T-helper 9 cell (primary cell): ENCODE data around the gene SCMH1.
"Not testable (repeated sequence)": the region's sequence is repeated elsewhere in the genome, so short reads cannot be mapped to it uniquely, and the experiment has no call there.

Experiments used
- DNase-seq: peaks from one replicate; pipeline ENCODE4 v3.0.0-alpha.2; 2020
- total RNA-seq, 2 donors: gene quantifications; one replicate each; lab custom pipeline; 2026; lab: John Stamatoyannopoulos, UW

Gene SCMH1
- 26.5 to 38.4 reads per million in 2 donors for total RNA-seq

DNA sequence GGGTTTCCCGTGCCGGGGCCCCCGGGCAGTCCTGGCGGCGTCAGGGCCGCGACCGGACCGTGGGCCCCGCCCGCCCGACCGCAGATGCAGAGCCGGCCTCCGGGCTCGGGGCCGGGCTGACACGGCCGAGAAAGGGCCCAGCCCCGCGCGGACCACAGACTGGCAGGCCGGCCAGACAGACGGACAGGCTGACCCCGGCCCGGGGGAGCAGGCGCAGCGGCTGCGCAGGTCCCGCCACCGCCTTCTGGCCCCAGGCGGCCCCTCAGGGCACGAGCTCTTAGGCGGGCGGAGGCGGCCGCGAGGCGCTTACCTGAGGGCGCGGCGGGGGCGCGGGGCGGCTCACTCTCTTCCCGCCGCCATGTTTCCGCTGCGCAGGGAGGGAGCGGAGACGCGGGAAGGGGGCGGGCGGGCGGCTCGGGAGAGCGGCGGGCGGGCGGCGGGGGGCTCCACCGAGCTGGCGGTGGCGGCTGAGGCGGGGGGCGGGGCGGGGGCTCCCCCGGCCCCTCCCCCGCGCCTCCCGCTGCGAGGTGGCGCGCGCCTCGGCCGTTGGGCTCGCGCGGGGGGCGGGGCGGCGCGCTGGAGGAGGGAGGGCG, at the start of gene SCMH1:
Gene SCMH1 (minus strand): TSS at position 558 of the 593 bp plus-strand sequence. CDS start 56,173 bp downstream, outside the sequence.
- DNase-seq, result peak; percentile 48

DNA sequence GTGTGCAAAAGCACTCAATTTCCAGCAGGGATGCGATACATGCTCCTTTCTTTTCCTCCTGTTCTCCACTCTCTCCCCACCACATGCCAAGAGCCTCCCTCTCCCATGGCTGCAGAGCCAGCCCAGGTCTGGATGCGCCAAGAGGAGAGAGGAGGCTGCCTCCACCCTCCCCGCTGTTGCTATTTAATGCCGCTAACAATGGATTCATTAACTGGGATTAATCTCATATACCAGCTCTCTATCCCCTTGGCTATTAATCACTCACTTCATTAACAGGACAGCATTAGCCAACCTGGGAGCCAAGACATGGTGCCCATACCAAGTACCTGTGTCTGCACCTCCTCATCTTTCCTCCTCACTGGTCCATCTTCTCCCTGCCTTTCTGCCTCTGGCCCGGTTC, 49.1 kb upstream of the SCMH1 start:
- no peak for DNase-seq

DNA sequence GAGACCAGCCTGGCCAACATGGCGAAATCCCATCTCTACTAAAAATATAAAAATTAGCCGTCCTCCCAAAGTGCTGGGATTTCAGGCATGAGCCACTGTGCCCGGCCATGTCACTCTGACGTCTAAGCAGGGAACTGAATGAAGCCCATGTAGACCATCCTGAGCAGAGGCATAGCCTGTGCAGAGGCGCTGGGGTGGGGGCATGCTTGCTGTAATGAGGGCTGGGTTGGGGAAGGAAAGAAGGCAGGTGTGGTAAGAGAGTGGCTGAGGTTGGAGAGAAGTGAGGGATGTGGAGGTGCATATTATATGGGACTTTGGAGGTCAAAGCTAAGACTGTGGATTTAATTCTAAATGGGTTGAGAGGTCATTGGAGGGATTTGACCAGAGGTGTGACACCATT, 47.1 kb upstream of the SCMH1 start:
- DNase-seq, result no peak

DNA sequence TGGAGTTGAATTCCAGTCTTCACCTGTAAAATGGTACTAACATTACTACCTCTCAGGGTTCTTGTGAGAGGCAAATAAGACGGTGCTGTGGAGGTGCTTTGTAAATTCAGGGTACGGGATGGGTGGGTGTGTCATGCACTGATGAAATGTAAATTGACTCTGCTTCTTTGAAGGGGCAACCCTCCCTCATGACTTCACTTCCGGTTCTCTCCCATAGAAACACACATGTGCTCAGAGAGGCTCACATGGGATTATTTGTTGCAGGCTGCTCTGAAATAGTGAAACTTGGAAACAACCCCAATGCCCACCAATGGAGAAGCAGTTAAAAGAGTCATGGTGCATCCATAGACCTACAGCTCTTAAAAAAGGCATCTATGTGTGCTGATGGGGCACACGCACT, 44.9 kb upstream of the SCMH1 start:
- no peak for DNase-seq

GRCh38 chr1:41286486-41286885, 44.4 kb upstream of the SCMH1 start:
- DNase-seq, result no peak

DNA sequence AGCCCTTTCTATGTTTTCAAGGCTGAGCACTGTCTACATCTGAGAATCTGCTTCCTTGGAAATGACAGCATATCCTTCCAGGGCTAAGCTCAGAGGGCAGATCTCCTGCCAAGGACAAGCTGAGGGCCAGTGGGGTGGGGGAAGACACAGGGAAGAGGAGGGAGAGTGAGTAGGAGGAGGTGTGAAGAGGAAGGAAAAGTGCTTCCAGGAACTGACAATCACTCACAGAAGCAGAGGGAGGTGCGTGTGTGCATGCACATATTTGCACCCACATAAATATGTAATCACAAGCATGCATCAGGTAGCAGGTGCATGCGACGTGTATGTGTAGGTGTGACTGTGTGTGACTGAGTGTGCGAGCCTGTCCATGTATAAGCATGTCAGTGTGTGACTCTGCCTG, 43.7 kb upstream of the SCMH1 start:
- no peak for DNase-seq

- DNase-seq, result no peak
Observed at GRCh38 chr1:41284121-41284520, 42.0 kb upstream of the SCMH1 start.

GRCh38 chr1:41282679-41283317, 40.7 kb upstream of the SCMH1 start:
- DNase-seq, result no peak

DNA sequence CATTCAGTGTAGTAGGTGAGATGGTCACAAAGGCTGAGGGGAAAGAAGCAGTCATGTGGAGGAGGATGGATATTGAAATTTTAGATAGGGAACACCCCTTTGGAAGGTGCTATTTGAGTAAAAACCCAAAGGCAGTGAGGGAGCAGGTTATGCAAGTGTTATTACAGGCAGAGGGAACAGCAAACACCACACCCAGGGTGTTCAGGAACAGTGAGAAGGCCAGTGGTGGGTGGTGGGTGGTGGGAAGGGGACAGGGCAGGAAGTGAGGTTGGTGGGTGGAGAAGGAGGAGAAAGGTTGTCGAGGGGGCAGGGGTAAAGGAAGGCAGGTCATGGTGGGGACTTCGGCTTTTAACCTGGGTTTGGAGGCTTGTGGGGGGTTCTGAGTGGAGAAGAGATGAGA, 39.2 kb upstream of the SCMH1 start:
- DNase-seq, result no peak

DNA sequence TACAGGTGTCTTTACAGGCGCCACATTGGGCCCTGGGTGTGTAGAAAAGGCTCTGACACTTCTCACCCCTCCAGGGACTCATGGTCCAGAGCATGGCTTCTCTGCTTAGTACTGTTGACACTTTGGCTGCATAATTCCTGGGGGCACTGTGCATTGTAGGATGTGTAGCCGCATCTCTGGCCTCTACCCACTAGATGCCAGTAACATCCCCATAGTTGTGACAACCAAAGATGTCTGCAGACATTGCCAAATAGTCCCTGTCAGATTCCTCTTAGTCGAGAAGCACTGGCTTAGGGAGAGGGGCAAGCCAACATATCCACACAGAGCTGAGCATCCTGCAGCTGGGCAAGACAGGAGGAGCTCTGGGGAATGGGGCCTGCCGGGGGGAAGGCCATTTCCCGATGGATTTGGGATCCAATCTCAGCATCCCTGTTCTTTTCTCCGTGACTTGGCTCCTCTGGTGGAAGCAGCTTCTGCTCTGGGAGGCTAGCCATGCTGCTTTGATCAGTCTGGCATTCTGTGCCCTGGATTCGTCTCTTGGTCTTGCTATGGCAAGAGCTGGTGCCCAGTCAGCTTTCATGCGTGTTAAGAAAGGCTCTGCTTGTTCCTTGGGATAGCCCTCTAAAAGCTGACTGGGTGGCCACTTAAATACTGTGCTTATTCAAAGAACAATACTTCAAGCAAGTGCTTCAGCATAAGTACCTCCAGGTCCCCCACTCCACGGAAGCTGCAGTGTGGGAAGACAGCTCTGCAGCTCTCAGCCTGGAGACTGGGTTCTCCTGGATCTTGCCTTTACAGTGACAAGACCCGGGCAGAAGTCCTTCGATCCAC, 38.3 kb upstream of the SCMH1 start:
- DNase-seq, result no peak

DNA sequence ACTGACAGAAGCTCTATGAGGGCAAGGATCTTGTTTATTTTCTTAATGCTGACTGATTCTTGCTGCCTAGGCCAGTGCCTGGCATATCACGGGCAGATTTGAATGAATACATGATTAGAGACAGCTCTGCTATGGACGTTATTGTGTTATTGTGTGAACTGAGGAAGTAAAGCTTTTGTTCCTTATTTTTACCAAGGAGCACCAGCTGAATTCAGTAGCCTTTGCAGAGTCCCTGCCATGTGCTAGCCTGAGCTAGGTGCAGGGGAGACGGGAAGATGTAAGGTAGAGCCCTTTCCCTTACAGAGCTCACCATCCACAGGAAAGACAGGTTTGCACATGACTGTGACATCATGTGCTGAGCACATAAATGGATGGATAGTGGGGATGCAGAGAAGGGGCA, 36.0 kb upstream of the SCMH1 start:
- DNase-seq, result no peak

DNA sequence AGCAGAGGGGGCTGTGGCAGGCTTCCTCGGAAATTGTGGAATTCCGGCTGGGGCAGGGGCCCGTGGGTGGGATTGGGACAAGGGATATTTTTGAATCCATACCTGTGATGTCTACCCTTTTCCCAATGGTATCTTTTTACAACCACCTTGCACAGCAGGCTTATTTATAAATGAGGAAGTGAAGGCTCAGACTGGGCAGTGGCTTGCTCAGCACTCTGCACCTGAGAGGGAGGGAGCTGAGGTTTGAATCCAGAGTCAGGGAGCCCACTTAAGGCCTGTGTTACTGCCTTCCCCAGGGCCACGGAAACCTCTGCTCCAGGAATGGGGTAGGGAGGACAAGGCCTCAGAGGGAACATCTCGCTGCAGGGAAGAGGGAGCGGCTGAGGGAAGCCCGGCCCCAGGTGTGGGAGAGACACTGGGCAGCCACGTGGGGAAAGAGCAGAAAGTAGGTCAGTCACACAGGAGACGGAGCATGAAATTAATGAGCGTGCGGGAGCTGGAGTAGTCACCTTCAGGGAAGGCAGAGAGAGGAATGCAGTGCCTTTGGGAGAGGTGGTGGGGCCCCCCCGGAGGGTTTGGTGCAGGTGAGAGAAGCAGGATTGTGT, 35.4 kb upstream of the SCMH1 start:
- no peak for DNase-seq

DNA sequence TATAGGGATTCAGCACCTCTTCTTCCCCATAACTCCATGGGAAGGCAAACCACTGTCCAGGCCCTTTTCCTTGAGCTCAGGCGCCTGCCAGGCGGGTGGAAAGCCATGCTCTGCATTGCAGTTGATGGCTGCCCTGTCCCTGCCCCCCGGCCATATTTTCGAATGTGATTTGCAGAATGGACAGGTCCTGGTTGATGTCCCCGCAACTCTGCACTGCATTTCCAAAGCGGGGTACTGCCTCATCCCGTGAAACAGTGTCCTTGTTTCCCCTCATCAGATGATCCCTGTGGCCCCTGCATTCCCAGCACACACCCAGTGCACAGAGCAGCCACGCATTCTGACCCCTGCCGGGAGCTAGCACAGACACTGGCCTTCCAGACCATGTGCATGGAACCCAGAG, 33.7 kb upstream of the SCMH1 start:
- DNase-seq, result no peak

DNA sequence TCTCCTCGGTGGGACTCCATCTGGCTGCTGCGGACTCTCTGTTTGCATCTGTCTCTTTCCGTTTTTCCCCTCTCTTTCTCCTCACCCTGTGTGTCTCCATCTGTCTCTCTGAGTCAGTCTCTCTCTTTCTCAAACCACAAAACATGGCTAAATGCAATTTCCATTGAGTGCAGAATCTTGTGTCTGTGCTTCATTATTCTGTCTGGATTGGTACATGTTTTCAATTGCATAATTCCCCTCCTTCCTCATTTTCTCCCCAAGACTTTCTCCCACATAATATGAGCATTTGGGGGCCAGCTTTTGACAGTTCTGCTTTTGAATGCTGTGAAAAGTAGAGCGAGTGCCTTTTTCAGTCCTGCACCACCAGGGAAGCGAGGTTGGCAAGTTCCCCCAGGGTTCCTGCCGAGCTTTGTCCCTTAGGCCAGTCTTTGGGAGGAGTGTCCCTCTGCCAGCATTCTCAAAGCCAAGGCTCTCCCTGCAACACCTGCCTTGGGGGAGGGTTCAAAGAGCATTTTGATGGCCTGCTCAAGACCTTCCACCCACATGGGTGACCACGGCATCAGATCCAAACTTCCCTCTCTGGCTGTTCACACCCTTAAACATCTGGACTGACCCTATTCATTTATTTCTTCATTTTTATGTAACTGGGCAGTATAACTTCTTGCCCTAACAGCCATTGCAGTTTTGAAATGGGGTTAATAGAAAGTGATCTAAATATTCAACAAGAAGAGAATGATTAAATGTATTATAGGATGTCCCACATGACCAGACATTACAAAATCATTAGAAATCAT, 32.8 kb upstream of the SCMH1 start:
- no peak for DNase-seq

DNA sequence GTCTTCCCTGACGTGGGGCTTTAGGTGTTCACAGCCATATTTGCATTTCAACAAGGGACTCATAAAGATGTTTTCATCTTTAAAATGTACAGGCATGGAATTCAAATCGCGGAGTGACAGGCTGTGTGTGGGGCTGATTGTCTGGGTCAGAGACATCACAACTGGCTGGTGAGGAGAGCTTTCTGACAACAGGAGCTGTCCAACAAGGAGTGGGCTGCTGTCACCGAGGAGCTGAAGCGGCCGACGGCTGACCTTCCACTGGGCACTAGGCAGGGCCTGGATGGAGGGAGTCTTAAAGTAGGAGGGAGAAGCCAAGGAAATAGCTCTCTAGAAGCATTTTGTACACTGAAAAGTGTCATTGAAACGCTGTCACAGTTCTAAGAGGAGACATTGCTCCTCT, 30.5 kb upstream of the SCMH1 start:
- DNase-seq, result no peak

GRCh38 chr1:41268154-41268770, 26.2 kb upstream of the SCMH1 start:
- peak; percentile 59 for DNase-seq

DNA sequence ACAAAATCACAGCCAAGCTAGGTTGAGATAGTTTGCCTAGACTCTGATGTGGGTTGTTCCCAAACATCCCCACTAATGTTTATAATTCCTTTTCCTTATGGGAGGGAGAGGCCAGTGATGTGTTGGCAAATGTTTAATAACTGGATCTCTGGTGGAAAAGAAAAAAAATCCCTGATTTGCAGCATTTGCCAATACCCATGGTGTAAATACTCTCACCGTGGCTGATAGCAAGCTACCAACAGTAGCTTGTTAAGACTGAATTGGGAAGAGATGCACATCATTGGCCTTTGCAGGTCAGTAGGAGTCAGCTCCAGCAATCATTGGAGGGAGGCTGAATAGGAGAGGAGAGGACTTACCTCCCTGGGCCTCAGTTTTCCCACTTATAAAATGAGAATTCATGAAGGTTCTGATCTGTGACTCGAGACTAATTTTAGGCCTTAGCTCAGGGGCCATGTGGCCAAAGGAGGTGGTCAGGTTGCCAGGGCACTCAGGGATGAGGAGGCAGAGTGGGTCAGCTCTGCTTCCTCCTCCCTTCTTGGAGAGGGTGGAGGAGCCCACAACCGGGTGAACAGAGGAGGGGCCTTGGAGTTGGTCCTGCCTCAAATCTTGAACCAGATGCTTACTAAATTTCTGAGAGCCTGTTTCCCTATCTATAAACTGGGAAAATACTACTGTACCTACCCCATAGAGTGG, 20.0 kb upstream of the SCMH1 start:
- DNase-seq, result no peak

DNA sequence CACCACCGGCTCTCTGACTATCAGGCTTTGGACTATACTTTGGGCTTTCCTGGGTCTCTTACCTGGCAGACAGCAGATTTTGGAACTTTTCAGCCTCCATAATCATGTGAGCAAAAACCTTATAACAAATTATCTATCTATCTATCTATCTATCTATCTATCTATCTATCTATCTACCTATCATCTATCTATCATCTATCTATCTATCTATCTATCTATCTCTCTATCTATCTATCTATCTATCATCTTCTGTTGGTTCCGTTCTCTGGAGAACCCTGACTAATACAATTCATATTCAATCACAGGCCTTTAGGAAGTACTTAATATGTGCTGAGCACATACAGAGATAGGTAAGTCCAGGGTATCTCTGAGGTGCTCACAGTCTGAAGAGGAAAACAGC, 18.7 kb upstream of the SCMH1 start:
- no peak for DNase-seq

DNA sequence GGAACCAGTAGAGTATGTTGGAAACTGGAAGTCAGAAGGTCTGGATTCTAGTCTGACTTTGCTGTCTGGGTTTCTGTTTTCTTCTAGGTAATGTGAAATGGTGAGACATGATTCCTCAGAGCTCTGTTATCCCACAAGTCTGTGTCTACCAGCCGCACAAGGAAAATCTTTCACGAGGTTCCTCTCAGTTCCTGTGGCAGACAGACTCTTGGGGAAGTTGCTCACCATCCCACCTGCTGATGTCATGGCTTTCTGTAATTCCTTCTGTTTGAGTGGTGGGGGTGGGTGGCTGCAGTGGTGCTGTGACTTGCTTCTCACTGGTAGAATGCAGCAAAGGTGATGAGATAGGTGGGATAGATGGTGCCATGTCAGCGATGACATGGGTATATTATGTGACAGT, 17.1 kb upstream of the SCMH1 start:
- no peak for DNase-seq

DNA sequence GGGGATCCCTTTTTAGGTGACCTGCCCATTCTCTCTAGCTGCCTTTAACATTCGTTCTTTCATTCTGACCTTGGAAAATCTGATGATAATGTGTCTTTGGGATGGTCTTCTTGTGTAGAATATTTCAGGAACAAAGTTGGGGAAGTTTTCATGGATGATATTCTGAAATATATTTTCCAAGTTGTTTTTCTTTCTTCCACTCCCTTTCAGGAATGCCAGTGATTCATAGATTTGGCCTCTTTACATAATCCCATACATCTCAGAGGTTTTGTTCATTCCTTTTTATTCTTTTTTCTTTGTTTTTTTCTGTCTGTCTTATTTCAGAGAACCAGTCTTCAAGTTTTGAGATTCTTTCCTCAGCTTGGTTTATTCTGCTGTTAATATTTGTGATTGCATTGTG, 13.9 kb upstream of the SCMH1 start:
- DNase-seq, result no peak

DNA sequence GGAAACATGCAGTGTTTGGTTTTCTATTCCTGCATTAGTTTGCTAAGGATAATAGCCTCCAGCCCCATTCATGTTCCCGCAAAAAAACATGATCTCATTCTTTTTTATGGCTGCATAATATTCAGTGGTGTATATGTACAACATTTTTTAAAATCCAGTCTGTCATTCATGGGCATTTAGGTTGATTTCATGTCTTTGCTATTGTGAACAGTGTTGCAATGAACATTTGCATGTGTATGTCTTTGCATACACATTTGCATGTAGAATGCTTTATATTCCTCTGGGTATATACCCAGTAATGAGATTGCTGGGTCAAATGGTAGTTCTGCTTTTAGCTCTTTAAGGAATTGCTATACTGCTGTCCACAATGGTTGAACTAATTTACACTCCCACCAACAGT, 9.0 kb upstream of the SCMH1 start:
- not testable (repeated sequence) for DNase-seq

DNA sequence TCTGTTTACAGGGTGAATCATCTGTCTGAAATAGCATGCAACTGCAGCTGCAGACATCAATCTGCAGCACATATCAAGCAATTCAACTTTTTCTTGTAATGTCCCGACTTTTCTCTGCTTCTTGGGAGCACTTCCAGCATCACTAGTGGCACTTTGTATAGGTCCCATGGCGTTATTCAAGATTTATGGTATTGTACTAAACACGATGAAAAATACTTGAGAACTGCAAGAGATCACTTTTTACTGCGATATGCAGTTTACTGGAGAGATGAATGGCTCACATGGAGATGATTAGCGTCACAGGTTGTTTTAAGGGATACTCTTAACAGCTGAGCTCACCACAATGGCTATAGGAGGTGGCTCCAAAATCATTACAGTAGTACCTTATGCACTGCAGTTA, 7.2 kb upstream of the SCMH1 start:
- DNase-seq, result no peak
